Fibroblast of skin of abdomen (primary cell): Measurements from ENCODE around the gene CDH23.

Source experiments
- DNase-seq: peaks from one replicate; pipeline ENCODE4 v3.0.0-alpha.2; 2013

The CDH23 gene

DNA sequence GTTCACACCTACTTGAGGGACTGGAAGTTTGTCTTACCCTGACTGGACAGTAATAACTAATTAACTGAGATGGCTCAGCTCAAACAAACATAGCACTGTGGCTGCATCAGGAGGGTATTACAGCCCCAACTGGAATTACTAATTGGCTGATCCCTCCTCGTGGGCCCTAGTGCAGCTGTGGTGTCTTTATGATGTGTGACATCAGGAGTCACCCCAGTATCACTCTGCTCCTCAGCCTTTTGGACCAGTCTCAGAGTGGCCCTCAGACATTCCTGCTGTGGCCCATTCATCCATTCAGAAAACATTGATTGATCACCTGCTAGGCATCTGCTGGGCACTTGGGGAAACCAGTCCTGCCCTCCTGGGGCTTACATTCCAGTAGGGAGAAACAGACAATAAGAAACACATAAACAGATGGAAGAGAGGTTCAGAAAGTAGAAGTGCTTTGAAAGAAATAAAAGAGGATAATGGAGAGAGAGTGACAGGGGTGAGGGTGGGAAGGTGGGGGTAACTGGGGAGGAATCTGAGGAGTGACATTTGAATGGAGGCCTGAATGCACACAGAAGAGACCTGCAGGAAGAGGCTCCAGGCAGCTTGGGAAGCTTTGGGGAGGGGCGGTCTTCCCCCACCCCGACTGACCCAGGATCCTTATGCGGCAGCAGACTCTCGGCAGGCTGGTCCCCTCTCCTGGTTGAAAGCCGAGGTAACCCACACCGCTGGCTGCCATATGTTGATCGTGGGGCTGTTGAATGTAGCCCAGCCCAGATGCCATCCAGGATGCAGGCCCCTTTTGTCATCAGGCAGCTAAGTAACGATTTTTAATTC, 209.7 kb downstream of the CDH23 start:
- no peak for DNase-seq

DNA sequence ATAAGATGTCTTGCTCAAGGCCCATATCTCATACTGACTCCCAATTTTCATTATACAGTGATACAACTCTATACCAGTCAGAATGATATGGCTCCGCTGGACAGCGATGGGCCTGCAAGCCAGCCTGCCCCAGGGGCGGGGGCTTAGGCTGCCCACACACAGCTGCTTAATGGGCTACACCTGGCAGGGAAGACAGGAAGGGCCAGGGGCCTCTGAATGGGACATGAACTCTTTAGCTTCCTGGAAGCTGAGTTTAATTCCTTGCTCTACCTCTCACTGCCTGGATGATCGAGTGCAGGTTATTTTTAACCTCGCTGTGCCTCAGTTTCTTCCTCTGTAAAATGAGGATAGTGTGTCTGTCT, 210.3 kb downstream of the CDH23 start:
- DNase-seq: no peak

DNA sequence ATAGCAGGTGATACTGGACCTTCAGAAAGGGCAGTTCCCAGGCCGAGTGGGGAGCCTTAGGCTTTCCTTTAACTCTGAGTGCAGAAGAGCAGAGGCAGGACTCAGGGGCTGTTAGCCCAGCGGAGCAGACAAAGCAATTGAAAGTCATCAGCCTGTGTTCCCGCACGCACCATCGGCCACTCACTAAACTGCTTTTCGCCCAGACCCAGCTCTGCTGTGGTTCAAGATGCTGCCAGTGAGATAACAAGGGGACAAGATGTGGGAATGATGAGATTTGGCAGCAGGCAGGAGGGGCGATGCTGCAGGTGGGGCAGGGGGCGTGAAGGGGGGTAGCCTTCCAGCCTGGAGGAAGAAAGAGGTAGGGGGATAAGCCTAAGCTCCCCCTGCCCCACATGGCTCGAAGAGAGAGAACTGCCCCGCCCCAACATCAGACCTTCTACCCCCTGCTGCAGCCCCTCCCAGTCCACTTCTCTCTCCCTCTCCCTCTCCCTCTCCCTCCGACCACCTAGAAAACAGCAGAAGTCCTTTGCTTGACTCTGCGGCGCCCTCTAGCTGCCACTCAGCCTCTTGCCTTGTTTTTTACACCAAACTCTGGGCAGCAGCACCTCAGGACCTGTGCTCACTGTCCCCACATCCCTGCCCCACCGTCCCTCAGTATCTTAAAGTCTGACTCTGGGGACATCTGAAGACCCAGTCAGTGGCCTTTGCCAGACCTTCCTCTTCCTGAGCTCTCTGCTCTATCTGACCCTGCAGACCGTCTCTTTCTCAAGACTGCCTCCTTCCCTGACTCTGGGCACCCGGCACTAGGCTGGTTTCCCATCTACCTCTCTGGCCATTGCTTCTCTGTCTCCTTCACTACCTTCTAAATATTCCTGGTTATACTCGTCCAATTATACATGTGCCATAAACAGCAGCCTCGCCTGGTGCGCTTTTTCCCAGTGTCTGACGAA, 212.4 kb downstream of the CDH23 start:
- peak; percentile 49 for DNase-seq

DNA sequence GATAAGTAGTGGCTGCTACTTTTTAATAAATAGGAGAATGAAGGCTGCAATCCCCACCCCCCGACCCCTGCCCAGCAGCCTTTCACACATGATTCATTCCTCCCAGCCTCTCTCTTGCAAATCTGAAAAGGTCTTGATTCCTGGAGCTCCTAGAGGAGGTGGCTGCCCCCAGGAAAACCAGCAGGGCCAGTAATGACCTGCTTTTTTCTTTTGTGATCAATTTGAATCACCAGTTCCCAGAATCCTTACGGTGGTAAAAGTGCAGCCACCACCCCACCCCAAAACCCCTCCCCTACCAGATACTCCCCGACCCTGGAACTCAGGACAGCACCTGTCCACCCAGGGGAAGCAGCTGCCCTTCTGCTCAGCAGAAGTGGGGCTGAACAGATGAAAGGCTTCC, 213.9 kb downstream of the CDH23 start:
- DNase-seq: no peak

DNA sequence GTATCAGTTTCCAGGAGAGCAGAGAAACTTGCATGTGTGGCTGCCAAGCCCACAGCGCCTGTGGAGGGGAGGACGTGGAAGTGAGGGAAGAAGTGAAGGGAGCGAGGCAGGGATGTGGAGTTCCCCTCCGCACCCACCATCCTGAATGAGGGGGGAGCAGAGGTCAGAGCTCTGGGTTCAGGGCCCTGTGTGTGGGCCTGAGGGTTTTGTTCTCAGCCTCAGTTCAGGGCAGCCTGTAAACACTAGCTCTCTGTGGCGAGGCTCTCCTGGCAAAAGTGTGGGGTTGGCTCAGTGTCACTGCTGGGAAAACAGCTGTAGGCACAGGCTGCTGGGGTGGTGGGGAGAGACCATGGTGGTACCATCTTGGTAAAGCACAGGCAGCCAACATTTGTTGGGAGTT, 214.4 kb downstream of the CDH23 start:
- DNase-seq: no peak

DNA sequence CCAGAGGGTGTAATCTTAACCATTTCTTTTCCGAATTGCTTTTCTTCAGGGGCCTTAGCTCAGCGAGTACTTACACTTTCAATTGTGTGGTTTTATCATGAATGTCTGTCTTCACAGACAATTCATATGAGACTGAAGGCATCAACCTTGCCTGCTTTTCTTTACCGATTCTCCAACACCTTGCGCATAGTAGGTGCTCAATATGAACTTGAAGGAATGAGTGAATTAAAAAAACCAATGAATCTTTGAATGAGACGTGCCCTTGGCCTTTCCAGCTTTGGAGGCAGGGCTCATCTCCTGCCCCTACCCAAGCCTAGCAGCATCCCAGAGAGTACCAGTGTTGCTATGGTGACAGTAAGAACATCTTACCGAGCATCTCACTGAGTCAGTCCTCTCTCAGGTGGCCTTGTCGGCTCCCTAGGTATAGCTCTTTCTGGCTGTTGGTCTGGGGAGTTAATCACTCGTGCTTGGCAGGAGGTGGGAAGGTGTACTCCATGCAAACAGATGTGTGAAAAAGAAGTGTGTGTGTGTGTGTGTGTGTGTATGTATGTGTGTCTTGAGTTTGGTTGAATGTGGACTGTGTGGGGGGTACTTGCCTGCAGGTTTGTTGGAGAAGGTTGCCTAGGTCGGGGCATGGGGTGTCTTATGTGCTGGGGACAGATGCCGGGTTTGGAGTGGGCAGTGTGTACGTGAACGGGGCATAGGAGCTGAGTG, 215.1 kb downstream of the CDH23 start:
- no peak for DNase-seq

DNA sequence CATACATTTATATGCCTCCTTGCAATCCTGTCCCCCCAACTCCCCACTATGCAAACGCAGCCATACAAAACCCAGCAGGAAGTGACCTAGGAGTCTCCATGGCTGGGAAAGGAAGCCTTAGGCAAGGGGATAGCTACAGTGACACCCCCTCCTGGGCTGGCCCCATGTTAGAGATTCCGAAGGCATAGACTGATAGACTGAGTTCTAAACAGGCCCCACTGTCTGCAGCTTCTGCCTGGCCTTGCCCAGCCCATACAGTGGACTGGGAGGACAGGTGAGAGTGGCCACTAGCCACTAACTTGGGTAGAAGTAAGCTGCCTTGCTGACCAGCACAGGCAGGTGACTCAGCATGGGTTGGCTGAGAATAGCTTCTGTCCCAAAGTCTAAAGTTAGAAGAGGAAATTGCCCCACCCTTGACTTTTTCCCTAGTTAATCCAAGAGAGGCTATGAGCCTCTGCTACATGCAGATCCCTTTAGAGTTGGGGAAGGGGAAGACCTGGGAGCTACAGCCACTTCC, 216.6 kb downstream of the CDH23 start:
- no peak for DNase-seq

DNA sequence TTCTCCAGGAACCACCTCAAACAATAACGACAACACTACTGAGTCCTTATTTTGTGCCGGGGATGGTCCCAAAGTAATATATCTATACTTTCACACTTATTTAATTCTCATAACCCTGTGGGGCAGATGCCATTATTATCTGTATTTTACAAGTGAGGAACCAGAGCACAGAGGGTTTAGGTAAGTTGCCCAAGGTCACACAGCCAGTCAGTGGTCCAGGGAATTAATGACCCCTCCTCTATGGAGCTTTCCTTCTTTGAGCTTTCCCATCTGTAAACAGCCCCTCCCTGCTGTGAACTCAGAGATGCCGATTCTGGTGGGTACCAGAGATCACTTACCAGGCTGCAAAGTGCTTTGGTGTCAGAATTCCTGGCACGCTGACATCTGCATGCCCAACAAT, 217.2 kb downstream of the CDH23 start:
- DNase-seq: no peak

DNA sequence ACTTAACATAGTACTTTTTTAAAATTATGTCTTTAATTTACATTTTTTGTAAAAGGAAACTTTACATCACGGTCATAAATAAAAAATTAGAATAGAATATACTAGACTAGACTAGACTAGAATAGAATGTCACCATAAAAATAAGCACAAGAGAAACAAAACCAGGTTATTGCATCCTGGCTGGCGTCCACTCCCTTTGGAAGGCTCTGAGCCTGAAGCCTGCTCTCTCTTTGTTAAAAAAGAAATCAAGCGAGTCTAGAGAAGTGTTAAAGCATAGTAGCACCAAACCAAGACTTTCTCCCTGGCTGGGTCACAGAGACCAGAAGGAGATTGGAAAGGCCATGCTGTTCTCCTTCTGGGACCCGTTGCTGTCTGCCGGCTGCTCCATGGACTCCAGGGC, 218.2 kb downstream of the CDH23 start:
- no peak for DNase-seq

DNA sequence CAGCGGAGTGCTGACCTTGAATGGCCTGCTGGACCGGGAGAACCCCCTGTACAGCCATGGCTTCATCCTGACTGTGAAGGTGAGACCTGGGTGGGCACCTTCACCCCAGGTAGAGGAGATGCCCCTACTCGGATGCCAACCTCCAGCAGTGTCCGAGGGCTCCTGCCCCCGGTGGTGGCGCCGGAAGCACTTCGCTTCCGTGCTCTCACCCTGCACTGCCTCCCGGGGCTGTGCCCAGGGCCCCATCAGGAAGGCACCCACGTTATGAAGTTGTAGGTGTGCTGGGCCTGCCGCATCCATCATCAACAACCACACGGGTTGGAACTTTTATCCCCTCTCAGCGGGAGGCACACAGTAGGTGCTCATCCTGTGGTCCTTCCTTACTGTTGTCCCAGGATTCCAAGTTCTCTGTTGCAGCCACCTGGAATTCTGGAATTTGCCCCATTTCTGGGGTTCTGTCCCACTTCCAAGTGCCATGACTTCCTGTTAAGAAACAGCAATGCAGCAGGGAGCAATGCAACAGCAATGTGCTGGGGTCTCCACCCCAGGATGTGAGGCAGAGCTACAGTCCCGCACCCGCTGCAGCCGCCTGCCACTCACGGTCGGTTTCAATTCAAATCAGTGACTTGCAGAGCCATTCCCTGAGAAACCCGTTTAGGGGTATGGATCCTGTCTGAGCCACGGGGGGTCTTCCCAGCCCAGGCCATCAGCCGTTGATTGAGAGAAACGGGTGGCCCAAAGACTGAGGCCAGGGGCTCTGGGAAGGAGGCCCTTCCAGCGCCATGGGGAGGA, 219.0 kb downstream of the CDH23 start:
- DNase-seq: no peak

DNA sequence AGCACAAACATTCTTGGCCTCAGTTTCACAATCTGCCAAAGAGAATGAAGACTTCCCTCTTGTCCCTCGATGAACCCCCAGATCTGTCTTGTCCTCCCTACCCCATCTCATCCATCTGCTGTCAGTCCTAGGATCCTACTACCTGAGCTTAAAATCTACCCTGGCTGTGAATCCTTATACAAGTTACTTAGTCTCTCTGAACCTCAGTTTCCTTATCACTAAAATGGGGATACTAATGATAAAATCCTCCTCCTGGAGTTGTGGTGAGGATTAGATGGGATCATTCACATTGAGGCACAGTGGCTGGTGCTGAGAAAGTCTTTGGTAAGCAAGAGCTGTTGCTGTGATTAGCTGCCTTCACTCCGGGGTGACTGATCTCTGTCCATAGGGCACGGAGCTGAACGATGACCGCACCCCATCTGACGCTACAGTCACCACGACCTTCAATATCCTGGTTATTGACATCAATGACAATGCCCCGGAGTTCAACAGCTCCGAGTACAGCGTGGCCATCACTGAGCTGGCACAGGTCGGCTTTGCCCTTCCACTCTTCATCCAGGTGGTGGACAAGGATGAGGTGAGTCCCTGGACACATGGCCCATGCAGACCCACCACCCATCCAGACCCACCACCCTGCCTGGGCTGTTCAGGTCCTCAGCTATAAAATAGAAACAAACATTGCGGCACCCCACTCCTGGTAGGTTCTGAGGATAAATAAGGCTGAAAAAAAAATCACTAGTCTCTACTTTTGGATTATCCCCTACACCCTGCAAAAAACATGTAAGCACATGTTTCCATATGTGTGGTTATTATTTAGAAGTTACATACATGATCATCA, 220.3 kb downstream of the CDH23 start:
- DNase-seq: no peak

DNA sequence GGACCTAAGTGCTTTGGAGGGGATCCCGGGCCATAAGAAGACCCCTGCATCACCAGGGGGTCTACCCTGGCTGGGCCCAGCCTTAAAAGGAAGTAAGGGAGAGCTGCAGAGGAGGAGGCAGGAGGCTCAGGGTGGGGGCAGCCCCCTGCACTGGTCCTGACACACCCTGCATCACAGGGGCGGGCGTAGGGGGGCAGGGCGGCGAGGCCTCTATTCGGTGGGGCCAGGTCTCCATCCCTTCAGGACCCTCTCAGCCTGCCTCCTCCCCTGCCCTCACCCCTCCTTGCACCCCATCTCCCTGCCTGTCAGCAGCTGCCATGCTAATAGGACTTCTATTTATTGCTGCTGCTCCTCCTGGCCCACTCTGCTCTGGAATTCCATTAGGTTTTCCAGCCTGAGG, 221.5 kb downstream of the CDH23 start:
- no peak for DNase-seq

DNA sequence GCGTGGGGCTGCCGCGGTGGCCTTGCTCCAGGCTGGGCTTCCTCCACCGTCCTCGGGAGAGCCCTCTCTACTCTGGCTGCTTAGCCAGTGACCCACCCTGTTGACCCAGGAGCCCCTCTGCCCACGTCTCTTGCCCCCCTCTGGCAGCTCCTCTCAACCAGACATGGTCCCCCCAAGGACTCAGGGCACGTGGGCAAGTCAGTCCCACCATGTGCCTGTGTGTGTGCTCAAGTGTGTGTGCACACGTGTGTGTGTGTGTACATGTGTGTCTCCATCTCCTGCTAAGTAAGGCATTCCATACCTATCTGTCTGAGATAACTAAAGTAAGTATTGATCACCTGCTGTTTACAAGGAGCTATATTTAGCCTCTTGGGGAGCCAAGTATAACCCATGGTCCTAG, 221.9 kb downstream of the CDH23 start:
- no peak for DNase-seq

DNA sequence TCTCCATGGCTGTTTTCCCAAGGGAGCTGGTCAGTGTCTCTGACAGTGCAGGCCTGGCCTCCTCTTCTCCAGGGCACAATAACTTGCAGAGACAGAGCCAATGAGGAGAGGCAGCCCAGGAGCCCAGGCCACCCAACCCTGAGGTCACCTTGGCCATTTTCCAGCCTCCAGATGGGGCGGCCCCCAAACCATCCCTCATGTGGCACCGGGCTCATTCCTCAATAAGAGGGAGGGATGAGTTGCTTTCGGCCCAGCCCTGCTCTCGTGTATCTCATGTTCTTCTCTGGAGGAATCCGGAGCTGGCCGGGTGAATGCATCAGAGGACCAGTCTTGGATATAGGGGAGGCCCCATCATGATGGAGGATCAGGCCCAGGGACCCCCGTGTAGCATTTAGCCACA, 223.9 kb downstream of the CDH23 start:
- DNase-seq: no peak

DNA sequence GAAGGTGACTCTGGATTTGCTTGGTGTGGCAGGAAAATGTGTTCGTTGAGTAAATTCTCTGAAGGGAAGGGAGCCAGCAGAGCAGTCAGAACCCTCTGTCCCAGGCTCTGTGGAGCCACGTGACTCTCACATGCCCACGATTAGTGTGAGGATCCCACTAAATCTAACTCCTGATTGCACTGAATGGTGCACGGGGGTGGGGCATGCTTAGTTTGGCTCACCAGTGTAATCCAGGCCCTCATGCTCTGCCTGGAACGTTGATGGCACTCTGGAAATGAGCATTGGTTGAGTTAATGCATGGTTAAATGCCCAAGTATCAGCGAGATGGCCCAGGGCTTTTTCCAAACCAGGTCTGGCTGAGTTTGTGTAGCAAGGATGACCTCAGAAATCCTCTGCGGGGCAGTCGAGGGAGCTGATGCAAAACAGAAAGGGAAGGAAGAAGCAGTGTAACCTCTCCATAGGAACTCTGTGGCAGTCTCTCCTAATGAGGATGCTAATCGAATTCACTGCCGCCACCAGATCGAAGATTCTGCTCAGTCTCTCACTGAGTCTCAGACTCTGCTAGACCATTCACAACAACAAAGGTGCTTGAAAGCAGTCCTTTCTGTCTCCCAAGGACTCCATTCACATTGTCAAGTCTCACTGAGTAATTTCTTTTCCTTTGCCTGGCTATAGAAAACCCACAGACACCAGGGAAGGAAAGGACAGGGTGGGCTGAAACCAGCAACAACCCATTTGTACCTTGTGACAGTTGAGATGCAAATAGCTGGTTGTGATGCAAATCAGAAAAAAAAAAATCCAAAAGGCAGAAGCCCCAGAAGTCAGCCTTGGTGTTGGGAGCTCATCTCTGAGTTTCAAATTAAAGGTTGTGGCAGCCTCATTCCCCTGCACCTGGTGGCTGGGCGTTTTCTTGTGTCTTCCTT, 224.8 kb downstream of the CDH23 start:
- DNase-seq: no peak

DNA sequence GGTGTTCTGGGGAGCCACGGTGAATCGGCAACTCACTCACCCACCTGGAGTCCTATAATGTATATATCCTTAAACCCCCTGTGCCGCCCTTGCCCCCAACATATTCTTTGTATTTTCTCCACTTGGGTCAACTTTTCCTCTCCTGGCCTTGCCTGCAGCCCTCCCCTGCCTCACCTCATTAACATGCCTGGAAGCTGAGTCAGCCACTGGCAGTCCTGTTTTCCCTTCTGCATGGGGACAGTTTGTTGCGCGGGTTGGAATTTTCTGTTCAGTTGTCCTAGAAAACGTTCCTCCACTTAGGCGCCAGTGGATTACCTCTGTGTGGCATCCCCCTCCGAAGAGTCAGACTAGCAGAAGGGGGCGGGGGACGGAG, 225.4 kb downstream of the CDH23 start:
- peak; percentile 58 for DNase-seq

DNA sequence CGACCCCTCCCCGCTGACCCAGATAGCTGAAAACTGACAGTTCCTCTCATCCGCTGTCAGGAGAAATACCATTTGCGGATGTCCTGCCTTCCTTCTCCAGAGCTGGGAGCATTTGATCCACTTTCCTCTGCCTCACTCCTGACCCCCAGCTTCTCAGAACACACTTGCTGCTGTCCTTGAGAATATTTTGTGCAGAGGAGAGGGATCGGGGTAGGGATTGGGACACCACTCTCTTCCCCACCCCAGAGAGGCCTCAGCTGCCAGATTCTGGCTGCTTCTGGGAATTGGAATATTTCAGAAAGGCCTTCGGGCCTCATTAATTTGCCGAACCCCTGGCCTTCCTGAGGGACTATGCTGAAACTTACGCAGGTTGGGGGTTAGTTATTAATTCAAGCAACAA, 225.9 kb downstream of the CDH23 start:
- DNase-seq: no peak

DNA sequence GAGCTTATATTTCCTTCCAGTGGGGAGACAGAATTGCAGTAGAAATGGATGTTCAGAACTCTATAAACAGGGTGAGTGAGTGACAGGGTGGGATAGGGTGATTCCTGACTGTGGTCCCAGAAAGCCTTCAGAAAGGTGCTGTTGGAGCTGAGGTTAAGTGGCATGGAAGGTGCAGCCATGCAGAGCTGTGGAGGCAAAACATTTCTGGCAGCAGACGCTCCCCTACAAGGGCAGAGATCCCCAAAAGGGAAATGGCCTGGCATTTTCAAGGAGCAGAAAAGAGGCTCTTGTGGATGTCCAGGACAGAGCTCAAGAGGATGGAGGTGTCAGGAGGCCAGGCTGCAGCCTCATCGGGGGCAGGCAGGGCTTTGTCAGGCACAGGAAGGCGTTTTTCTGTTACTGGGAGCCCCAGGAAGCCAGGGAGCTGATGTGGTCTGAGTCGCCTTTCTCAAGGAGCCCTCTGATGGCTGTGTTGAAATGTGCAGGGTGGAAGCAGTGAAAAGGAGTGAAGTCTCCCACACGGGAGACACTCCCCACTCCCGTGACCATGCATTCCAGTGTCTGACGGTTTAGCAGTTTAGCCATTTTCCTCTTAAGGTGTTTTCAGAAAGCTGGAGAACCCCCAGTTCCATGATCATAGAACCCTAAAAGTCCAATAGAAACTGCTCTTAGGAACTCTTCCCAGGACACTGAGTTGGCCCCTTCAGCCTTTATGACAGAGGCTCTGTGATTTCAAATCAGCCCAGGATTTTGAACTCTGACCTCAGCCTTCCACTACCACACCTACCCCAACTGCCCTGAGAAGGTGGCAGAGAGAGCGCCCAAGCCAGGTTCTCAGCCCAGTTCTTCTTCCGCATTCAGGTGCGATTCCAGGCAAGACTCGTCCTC, 226.6 kb downstream of the CDH23 start:
- peak; percentile 22 for DNase-seq

DNA sequence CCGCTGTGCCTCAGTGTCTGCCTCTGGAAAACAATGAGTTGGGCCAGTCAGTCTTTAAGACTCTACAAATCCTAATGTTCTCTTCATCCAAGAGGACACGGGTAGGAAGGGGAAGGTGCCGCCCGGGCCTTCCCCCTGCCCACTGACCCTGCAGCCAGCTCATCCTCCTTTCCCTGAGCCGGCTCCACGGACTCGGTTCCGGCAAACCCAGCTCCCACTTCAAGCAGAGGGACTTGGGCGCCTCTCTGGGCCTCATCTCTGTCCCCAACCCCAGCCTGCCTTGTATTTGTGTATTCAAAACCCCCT, 227.2 kb downstream of the CDH23 start:
- DNase-seq: no peak
